Vagina (tissue), 2 donors: ENCODE measurements around the gene COL23A1.

Experiments used
- POLR2A ChIP-seq, 2 donors: fragments of 450-650 bp; IDR thresholded peaks; one replicate each; pipeline ENCODE4 v1.6.1; 2017; ENCODE audit warnings: antibody characterized with exemption in 2 of 2, mild to moderate bottlenecking in 2 of 2, moderate library complexity in 2 of 2
- TF ChIP-seq, protein P1 (sequence below), 3 experiments: fragments of 450-650 bp in 2 of 3; fragments of 200-600 bp in 1 of 3; sonication (generic) in 1 of 3; IDR thresholded peaks; one replicate each; pipeline ENCODE4 v1.5.1; 2017 to 2019; ENCODE audit warnings: antibody characterized with exemption in 3 of 3, mild to moderate bottlenecking in 2 of 3, moderate library complexity in 2 of 3

DNA sequence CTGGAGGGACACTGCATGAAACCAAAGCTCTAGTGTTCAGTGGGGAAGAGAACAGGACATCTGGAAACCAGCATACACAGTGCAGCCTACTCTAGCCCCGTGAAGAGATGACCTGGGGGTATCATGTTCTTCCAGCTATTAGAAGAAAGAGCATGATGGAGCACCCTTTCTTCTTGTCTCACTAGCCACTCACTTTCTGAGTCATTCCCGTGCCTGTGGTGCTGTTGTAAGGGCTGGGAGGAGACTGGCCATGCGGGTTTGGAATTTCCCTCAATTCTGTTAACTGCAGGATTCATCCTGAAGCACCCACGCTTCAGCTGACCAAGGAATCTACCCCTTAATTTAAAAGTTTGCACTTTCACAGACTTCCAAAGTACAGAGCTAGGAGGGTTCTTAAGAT is 137.0 kb downstream of the COL23A1 start:
- no peak for TF ChIP-seq POLR2A (IDR thresholded peaks at IDR 0.05)
- TF ChIP-seq, protein P1, sequence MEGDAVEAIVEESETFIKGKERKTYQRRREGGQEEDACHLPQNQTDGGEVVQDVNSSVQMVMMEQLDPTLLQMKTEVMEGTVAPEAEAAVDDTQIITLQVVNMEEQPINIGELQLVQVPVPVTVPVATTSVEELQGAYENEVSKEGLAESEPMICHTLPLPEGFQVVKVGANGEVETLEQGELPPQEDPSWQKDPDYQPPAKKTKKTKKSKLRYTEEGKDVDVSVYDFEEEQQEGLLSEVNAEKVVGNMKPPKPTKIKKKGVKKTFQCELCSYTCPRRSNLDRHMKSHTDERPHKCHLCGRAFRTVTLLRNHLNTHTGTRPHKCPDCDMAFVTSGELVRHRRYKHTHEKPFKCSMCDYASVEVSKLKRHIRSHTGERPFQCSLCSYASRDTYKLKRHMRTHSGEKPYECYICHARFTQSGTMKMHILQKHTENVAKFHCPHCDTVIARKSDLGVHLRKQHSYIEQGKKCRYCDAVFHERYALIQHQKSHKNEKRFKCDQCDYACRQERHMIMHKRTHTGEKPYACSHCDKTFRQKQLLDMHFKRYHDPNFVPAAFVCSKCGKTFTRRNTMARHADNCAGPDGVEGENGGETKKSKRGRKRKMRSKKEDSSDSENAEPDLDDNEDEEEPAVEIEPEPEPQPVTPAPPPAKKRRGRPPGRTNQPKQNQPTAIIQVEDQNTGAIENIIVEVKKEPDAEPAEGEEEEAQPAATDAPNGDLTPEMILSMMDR (IDR thresholded peaks at IDR 0.05), result no peak
